DND-41 (cell line): Measurements from ENCODE around the gene NPDC1.

Experiments
- ATAC-seq: fragments of 200-7000 bp; cut with Tn5 transposase; 3 replicates; pipeline ENCODE4 v1.9.1; 2021; ENCODE audit warnings: low read depth; ENCODE audit not compliant: insufficient read depth
- DNase-seq: peaks from one replicate; pipeline ENCODE4 v3.0.0-alpha.2; 2020
- H2AFZ ChIP-seq: 2 replicates; pipeline ENCODE4 v1.6.0; 2012; ENCODE audit warnings: low read depth, low read length
- H3K27ac ChIP-seq: 2 replicates; pipeline ENCODE4 v1.5.1; 2012; ENCODE audit warnings: low read length, inconsistent platforms
- H3K27me3 ChIP-seq: fragments of 200-600 bp; sonication (generic); 2 replicates; pipeline ENCODE4 v1.6.0; 2012; ENCODE audit warnings: low read length, mild to moderate bottlenecking, inconsistent platforms; ENCODE audit not compliant: insufficient read depth, poor library complexity
- H3K36me3 ChIP-seq: 2 replicates; pipeline ENCODE4 v1.5.1; 2012; ENCODE audit warnings: low read length, inconsistent platforms; ENCODE audit not compliant: insufficient read depth
- H3K4me1 ChIP-seq: 2 replicates; pipeline ENCODE4 v1.5.1; 2012; ENCODE audit warnings: mild to moderate bottlenecking, low read length; ENCODE audit not compliant: insufficient read depth
- H3K4me2 ChIP-seq: 2 replicates; pipeline ENCODE4 v1.6.0; 2012; ENCODE audit warnings: mild to moderate bottlenecking, moderate library complexity, low read length, inconsistent platforms; ENCODE audit not compliant: insufficient read depth
- H3K4me3 ChIP-seq, 2 experiments: fragments of 200-600 bp in 1 of 2; shearing (Covaris generic) in 1 of 2; 2 replicates each; pipeline ENCODE4 v1.5.1; 2012 to 2016; ENCODE audit warnings: inconsistent platforms in 2 of 2, low read length in 2 of 2, mild to moderate bottlenecking in 2 of 2, low read depth in 1 of 2, moderate library complexity in 1 of 2
- H3K79me2 ChIP-seq: 2 replicates; pipeline ENCODE4 v1.6.0; 2012; ENCODE audit warnings: low read length, inconsistent platforms; ENCODE audit not compliant: insufficient read depth
- H3K9ac ChIP-seq: 2 replicates; pipeline ENCODE4 v1.6.0; 2012; ENCODE audit warnings: low read depth, mild to moderate bottlenecking, inconsistent platforms, low read length, moderate library complexity
- H3K9me3 ChIP-seq: 2 replicates; pipeline ENCODE4 v1.5.1; 2012; ENCODE audit warnings: low read length, moderate library complexity, mild to moderate bottlenecking, inconsistent platforms; ENCODE audit not compliant: insufficient read depth, severe bottlenecking
- H4K20me1 ChIP-seq: 2 replicates; pipeline ENCODE4 v1.6.0; 2012; ENCODE audit warnings: low read length; ENCODE audit not compliant: insufficient read depth
- CTCF ChIP-seq: IDR thresholded peaks from 2 replicates; pipeline ENCODE4 v1.5.1; 2012; ENCODE audit warnings: borderline replicate concordance, low read length, moderate library complexity, mild to moderate bottlenecking; ENCODE audit not compliant: poor library complexity, severe bottlenecking; ENCODE audit errors: extremely low read depth
- EZH2 ChIP-seq: IDR thresholded peaks from 3 replicates; pipeline ENCODE4 v1.6.1; 2012; ENCODE audit warnings: borderline replicate concordance, low read depth, mild to moderate bottlenecking, moderate library complexity, low read length, inconsistent platforms; ENCODE audit not compliant: severe bottlenecking

NPDC1 gene

GRCh38 chr9:137062384-137062783, 16.4 kb upstream of the NPDC1 start:
- no peak overlapping the region for H3K27ac ChIP-seq
- no peak overlapping the region for H2AFZ ChIP-seq
- ATAC-seq (0 out of 3 replicates have a peak, but pooled peaks have one; percentile 18), DNase-seq (no peak)
- H3K4me3 ChIP-seq, result no peak overlapping the region
- no peak overlapping the region for H3K9ac ChIP-seq
- no peaks in the 10 kb centered on the region for H3K79me2 ChIP-seq
- TF ChIP-seq CTCF (no peak), EZH2 (no peak)
- no peaks in the 10 kb centered on the region for H3K27me3 ChIP-seq
- peaks cover 32% of the 10 kb centered on the region for H4K20me1 ChIP-seq
- H3K9me3 ChIP-seq, result no peaks in the 10 kb centered on the region
- no peak overlapping the region for H3K4me2 ChIP-seq
- H3K36me3 ChIP-seq, result peaks cover 29% of the 10 kb centered on the region
- no peaks in the 10 kb centered on the region for H3K4me1 ChIP-seq

- no peak for TF ChIP-seq EZH2
- no peak for TF ChIP-seq CTCF
- Histone ChIP-seq H3K4me2 (no peak overlapping the region), H2AFZ (no peak overlapping the region), H3K27ac (no peak overlapping the region), H3K27me3 (no peaks in the 10 kb centered on the region), H3K36me3 (peaks cover under 1% of the 10 kb centered on the region; the same call in 1 of the 2 replicates), H3K4me1 (no peaks in the 10 kb centered on the region), H4K20me1 (peaks cover 5% of the 10 kb centered on the region), H3K4me3 (no peak overlapping the region), H3K9me3 (no peaks in the 10 kb centered on the region), H3K9ac (no peak overlapping the region), H3K79me2 (no peaks in the 10 kb centered on the region)
- ATAC-seq, result no peak
- DNase-seq, result no peak
These were observed 12.7 kb upstream of the NPDC1 start for GRCh38 chr9:137058521-137059234.

GRCh38 chr9:137057545-137057944, 11.6 kb upstream of the NPDC1 start:
- no peak overlapping the region for H3K4me2 ChIP-seq
- no peaks in the 10 kb centered on the region for H3K79me2 ChIP-seq
- no peaks in the 10 kb centered on the region for H3K27me3 ChIP-seq
- DNase-seq (no peak), ATAC-seq (no peak)
- no peaks in the 10 kb centered on the region for H3K36me3 ChIP-seq
- H4K20me1 ChIP-seq, result no peaks in the 10 kb centered on the region; the same call in 1 of the 2 replicates
- no peak overlapping the region for H3K9ac ChIP-seq
- no peaks in the 10 kb centered on the region for H3K4me1 ChIP-seq
- no peaks in the 10 kb centered on the region for H3K9me3 ChIP-seq
- H2AFZ ChIP-seq, result no peak overlapping the region
- H3K27ac ChIP-seq, result no peak overlapping the region
- H3K4me3 ChIP-seq, result no peak overlapping the region
- no peak for TF ChIP-seq EZH2
- no peak for TF ChIP-seq CTCF
